ENCODE data around the gene AKAP13. TPM values are rescaled to one million over a fixed set of nuclear protein-coding genes. Genes with fewer than 3 reads are reported as not detected.

AKAP13 gene
- total RNA-seq, 1 donor from 2014 or later = 41.1 TPM

DNA sequence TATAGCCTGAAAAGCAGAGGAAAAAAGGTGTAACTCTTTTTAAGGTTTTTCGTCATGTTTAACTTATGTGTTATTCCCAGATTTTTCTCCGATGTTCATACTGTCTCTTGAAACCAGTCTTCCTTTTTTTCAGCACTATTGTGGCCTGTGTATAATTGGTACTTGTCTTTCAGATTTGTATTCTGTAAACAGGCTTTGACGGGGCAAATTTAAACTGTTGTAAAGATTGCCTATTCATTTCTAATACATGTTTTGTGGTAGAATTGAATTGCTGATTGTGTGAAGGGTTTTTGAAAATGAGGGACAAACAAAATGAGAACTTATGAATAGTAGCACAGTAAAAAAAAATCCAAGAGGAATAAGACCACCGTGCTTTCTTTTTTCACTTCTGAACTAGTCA, 33.6 kb downstream of the AKAP13 start:
- Histone ChIP-seq H3K36me3 (ENCODE audit: control insufficient read depth, insufficient read depth, low read length) (no peaks in the 10 kb centered on the region), H3K27me3 (ENCODE audit: control insufficient read depth, insufficient read depth, low read length) (no peaks in the 10 kb centered on the region), H3K4me3 (ENCODE audit: low read depth, low read length) (no peak overlapping the region)
- TF ChIP-seq, protein P1, sequence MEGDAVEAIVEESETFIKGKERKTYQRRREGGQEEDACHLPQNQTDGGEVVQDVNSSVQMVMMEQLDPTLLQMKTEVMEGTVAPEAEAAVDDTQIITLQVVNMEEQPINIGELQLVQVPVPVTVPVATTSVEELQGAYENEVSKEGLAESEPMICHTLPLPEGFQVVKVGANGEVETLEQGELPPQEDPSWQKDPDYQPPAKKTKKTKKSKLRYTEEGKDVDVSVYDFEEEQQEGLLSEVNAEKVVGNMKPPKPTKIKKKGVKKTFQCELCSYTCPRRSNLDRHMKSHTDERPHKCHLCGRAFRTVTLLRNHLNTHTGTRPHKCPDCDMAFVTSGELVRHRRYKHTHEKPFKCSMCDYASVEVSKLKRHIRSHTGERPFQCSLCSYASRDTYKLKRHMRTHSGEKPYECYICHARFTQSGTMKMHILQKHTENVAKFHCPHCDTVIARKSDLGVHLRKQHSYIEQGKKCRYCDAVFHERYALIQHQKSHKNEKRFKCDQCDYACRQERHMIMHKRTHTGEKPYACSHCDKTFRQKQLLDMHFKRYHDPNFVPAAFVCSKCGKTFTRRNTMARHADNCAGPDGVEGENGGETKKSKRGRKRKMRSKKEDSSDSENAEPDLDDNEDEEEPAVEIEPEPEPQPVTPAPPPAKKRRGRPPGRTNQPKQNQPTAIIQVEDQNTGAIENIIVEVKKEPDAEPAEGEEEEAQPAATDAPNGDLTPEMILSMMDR (IDR thresholded peaks at IDR 0.05; ENCODE audit: insufficient read depth, low read length, severe bottlenecking) = no peak
- no peak for DNase-seq (ENCODE audit: low read depth)
- FAIRE-seq = no peak

DNA sequence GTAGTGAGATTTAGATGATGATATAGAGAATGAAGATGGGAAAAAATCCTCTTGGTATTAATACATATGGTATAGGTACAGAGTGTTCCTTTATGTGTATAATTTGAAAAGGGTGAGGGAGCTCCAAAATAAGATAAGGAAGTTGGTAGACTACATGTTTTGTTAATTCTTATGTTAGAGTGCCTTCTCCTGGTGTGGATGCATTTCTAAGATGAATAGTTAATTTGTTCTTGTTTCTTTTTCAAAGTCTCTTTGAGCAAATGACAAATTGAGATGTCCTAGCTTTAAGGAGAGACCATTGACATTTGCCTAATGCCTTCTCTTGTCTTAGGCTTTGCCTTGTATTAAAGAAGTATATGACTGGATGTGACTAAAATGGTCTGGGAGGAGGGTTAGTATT, 34.1 kb downstream of the AKAP13 start:
- DNase-seq (ENCODE audit: low read depth) (peak; percentile 56), FAIRE-seq (no peak)
- no peaks in the 10 kb centered on the region for H3K36me3 ChIP-seq (ENCODE audit: control insufficient read depth, insufficient read depth, low read length)
- TF ChIP-seq, protein P1 (IDR thresholded peaks at IDR 0.05; ENCODE audit: insufficient read depth, low read length, severe bottlenecking) = peak; percentile 17
- H3K4me3 ChIP-seq (ENCODE audit: low read depth, low read length) = no peak overlapping the region
- H3K27me3 ChIP-seq (ENCODE audit: control insufficient read depth, insufficient read depth, low read length) = no peaks in the 10 kb centered on the region

DNA sequence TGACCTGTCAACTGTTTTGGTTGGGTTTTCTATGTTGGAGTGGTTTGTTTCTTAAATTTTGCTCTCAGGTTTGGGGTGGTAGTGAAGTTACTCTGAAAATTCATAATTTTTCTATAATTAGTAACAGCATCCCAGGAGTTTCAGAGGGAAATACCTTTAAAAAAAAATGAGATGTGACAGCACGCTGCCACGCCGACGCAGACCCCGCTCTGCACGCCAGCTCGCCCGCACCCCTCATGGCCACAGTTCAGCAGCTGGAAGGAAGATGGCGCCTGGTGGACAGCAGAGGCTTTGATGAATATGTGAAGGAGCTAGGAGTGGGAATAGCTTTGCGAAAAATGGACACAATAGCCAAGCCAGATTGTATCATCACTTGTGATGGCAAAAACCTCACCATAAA, 34.6 kb downstream of the AKAP13 start:
- H3K36me3 ChIP-seq (ENCODE audit: control insufficient read depth, insufficient read depth, low read length) = no peaks in the 10 kb centered on the region
- H3K27me3 ChIP-seq (ENCODE audit: control insufficient read depth, insufficient read depth, low read length) = no peaks in the 10 kb centered on the region
- TF ChIP-seq, protein P1 (IDR thresholded peaks at IDR 0.05; ENCODE audit: insufficient read depth, low read length, severe bottlenecking) = no peak
- no peak overlapping the region for H3K4me3 ChIP-seq (ENCODE audit: low read depth, low read length)
- DNase-seq (ENCODE audit: low read depth) (no peak), FAIRE-seq (no peak)

DNA sequence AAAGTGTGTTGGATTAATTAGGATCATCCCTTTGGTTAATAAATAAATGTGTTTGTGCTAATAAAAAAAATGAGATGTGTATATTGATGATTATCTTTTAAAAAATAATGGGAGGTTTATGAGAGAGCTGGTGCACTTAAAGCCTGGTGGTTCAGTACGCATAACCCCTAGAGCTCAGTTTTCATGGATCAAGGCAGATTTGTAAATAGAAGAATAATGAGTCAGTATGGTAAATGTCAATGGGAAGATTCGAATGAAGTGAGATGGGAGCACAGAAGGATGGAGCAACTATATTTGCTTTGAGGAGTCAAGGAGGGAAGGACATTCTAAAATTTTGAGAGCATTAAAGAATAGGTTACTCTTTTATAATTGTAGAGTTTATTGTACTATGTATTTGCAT, 35.4 kb downstream of the AKAP13 start:
- FAIRE-seq = no peak

DNA sequence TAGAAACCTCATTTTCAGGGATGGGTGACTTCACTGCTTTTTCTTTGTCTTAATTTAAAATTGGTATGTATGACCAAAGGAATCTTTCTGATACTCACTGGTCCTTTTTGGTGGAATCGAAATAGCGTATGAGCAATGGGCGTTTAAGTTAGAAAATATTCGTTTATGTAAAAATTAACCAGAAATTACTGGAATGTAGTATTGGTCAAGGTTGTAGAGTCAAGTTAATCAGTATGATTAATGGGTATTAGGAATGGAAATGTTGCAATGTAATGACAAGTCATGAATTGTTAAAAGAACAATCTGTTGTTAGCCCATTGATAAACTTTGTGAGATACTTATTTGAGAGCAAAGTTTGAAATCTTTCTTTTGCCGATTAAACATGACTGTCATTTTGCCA, 36.9 kb downstream of the AKAP13 start:
- H3K4me3 ChIP-seq (ENCODE audit: low read depth, low read length) = no peak overlapping the region
- DNase-seq (ENCODE audit: low read depth) (no peak), FAIRE-seq (no peak)
- H3K36me3 ChIP-seq (ENCODE audit: control insufficient read depth, insufficient read depth, low read length) = no peaks in the 10 kb centered on the region
- TF ChIP-seq, protein P1 (IDR thresholded peaks at IDR 0.05; ENCODE audit: insufficient read depth, low read length, severe bottlenecking) = no peak
- H3K27me3 ChIP-seq (ENCODE audit: control insufficient read depth, insufficient read depth, low read length) = no peaks in the 10 kb centered on the region

More for the DNA sequence above, 35.4 kb downstream of the AKAP13 start:
- no peak for DNase-seq (ENCODE audit: low read depth)
- TF ChIP-seq, protein P1 (IDR thresholded peaks at IDR 0.05; ENCODE audit: insufficient read depth, low read length, severe bottlenecking) = no peak
- H3K4me3 ChIP-seq (ENCODE audit: low read depth, low read length) = no peak overlapping the region
- no peaks in the 10 kb centered on the region for H3K27me3 ChIP-seq (ENCODE audit: control insufficient read depth, insufficient read depth, low read length)
- H3K36me3 ChIP-seq (ENCODE audit: control insufficient read depth, insufficient read depth, low read length) = no peaks in the 10 kb centered on the region

DNA sequence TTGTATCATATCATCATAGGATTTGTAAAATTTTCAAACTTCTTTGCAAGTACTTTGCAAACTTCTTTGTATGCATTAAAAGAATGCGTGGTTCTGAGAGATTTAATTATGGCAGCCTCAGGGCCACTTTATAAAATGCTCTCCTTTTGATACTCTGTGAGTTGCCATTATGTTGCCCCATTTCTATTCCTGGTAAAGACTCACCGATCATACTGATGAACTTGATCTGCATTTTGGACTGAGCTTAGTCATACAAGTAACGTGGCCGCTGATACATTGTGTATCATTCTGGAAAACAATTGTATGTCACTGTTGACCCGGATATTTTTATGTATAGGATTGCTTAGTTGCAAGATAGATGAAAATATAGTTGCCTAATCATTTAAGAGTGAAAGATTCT, 38.8 kb downstream of the AKAP13 start:
- FAIRE-seq = no peak

More for the DNA sequence above, 38.8 kb downstream of the AKAP13 start:
- H3K36me3 ChIP-seq (ENCODE audit: control insufficient read depth, insufficient read depth, low read length) = no peaks in the 10 kb centered on the region
- TF ChIP-seq, protein P1 (IDR thresholded peaks at IDR 0.05; ENCODE audit: insufficient read depth, low read length, severe bottlenecking) = no peak
- peak; percentile 87 for DNase-seq (ENCODE audit: low read depth)
- no peaks in the 10 kb centered on the region for H3K27me3 ChIP-seq (ENCODE audit: control insufficient read depth, insufficient read depth, low read length)
- H3K4me3 ChIP-seq (ENCODE audit: low read depth, low read length) = no peak overlapping the region
